ENCODE data around the gene CFAP97D2.

DNA sequence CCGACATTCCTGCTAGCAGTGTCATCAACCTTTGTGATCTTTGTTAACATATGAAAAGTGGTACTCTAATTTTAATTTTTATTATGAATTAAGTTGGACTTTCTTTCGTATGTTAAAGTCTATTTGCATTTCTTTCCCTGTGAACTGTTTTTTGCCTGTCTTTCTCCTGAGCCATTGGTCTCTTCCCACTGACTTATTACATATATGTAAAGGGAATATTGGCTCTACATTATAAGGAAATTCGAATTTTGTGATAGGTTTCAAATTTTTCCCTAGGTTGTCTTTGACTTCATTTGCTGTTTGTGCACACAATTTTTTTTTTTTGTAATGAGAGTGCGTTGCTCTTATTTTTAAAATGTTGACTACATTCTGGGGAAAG, 55.2 kb downstream of the CFAP97D2 start:
- TF ChIP-seq, protein P1, sequence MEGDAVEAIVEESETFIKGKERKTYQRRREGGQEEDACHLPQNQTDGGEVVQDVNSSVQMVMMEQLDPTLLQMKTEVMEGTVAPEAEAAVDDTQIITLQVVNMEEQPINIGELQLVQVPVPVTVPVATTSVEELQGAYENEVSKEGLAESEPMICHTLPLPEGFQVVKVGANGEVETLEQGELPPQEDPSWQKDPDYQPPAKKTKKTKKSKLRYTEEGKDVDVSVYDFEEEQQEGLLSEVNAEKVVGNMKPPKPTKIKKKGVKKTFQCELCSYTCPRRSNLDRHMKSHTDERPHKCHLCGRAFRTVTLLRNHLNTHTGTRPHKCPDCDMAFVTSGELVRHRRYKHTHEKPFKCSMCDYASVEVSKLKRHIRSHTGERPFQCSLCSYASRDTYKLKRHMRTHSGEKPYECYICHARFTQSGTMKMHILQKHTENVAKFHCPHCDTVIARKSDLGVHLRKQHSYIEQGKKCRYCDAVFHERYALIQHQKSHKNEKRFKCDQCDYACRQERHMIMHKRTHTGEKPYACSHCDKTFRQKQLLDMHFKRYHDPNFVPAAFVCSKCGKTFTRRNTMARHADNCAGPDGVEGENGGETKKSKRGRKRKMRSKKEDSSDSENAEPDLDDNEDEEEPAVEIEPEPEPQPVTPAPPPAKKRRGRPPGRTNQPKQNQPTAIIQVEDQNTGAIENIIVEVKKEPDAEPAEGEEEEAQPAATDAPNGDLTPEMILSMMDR (IDR thresholded peaks at IDR 0.05): no peak
- TF ChIP-seq POLR2A (IDR thresholded peaks at IDR 0.05): no peak

All from right lobe of liver (tissue), 4 donors.